ENCODE results near the gene KRT84.

Gene KRT84

DNA sequence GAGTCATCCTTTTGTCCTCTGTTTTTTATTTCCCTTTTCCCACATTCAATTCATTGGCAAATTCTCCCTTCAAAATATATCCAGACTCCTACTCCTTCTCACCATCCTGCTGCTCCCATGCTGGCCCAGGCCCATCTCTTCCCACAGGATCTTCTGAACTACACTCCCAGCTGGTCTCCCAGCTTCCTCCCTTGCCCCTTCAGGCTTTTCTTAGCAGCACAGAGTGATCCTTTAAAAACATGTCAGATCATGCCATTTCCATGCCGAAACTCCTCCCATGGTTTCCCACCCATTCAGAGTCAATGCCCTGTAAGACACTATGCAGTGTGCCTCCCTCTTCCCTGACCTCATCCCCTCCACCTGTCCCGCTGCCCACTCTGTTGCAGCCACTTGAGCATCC, 2.4 kb upstream of the KRT84 start:
- no peak for DNase-seq (ENCODE audit: low read depth in 2 of 2)

DNA sequence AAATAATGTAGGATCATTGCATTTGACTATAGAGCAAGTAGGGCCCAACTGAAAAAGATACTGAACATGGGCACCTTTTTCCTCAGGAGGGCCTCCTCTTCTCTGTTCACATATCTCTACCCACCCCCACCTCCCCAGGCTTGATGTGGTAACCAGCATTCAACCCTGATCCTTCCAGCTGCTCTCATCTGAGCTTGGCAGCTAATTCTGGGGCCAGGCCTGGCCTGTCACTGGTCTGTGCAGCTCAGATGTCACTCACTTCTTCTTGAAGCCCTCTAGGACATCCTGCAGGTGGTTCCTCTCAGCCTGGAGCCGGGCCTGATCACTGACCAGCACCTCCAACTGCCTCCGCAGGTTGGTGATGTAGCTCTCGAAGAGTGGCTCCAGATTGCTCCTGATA, 2.1 kb downstream of the KRT84 start:
- no peak for DNase-seq (ENCODE audit: low read depth in 2 of 2)

DNA sequence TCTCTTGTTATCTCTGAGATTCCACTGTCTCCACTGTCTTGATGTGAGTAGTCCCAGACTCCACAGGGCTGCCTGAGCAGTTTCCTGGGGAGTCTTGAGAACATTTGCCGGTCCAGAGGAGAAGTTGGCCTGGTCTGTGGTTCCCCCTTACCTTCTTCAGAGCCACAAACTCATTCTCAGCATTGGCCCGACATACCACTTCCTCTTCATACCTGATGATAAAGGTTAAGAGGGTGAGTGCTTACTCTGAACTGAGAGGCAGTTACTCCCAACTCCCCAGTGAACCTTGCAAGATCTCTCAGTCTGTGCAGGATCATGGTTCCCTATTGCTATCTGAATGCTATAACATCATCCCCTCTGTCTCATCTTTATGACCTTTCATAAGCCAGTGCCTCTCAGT, 2.6 kb downstream of the KRT84 start:
- DNase-seq (ENCODE audit: low read depth in 2 of 2) = no peak

DNA sequence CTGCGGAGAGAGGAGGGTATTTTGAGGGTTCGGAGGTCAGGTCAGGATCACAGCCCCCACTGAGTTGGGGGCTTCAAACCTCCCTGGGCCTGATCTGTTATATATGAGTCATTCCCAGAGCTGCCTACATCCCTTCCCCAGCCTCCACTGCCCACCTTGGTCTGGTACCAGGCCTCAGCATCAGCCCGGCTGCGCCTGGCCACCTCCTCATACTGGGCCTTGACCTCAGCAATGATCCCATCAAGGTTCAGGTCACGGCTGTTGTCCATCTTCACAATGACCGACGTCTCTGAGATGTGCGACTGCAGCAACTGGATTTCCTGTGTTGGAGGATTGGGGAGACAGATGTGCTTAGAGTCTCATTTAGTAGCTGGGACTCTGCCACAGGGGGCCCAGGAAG, 4.2 kb downstream of the KRT84 start:
- no peak for DNase-seq (ENCODE audit: low read depth in 2 of 2)

DNA sequence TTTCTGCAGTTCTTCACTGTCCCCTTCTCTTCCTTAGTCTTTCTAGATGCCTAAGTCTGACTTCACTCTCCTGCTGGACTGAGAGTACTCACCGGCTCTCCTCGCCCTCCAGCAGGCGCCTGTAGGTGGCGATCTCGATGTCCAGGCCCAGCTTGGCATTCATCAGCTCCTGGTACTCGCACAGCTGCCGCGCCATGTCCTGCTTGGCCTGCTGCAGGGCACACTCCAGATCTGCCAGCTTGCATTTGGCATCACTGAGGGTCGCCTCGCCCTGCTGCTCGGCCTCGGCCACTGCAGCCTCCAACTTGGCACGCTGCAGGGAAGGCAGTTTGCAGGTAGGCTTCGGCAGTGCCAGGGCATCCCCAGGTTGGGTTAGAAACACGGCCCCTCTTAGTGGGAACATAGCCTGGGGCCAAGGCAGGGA, 5.2 kb downstream of the KRT84 start:
- DNase-seq (ENCODE audit: low read depth in 2 of 2) = peak in 1 of 2 donors; percentile 17

DNA sequence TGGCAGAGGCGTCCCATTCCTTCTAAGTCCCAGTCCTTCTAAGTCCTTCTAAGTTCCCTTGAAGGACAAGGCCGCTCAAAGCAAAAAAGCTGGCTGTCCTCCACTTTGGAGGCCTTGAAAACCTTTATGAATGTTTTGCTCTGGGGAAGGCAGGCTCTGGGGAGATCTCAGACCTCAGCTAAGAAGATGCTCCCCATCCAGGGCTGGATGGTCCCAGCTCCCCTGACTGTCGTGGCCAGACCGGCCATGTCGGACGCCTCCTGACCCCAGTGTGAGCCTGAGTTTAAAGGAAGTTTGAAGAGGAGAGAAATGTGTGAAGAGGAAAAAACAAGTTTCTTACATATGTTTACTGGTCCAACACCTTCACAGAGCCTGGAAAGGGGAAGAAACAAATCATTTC, 5.9 kb downstream of the KRT84 start:
- DNase-seq (ENCODE audit: low read depth in 2 of 2) = no peak

DNA sequence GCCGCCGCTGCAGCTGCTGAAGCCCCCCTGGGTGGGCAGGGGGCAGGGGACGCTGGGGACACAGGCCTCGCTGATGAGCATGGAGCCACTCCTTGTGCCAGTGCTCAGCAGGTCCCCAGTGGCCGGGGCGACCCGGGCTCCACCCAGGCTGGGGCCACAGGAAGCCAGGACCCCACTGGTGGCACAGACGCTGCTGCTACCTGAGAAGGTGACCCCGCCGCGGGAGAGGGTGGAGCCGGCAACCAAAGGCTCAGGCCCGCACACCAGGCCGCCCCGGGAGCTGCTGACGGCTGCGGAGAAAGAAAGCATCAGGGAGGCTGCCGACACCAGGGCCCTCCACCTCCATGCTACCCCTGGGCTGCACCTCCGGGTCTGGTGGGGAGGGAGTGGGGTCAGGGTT, 7.4 kb downstream of the KRT84 start:
- no peak for DNase-seq (ENCODE audit: low read depth in 2 of 2)

DNA sequence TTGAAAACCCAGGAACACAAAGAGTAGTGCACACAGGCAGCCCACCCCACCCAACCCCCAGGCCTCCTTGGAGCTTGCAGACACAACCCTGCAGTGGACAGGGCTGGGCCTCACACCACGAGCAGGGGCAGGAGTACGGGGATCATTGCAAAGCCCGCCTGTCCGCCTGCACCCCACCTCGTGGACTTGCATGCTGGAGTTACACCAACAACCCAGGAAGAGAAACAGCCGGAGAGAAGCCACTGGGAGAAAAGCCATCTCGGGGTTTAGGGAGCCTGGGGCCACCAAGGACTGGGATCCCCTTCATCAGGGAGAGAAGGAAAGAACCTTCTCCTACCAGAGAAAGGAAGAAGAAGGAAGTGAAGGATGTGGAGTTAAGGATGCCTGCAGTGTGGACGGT, 8.2 kb downstream of the KRT84 start:
- DNase-seq (ENCODE audit: low read depth in 2 of 2) = no peak

DNA sequence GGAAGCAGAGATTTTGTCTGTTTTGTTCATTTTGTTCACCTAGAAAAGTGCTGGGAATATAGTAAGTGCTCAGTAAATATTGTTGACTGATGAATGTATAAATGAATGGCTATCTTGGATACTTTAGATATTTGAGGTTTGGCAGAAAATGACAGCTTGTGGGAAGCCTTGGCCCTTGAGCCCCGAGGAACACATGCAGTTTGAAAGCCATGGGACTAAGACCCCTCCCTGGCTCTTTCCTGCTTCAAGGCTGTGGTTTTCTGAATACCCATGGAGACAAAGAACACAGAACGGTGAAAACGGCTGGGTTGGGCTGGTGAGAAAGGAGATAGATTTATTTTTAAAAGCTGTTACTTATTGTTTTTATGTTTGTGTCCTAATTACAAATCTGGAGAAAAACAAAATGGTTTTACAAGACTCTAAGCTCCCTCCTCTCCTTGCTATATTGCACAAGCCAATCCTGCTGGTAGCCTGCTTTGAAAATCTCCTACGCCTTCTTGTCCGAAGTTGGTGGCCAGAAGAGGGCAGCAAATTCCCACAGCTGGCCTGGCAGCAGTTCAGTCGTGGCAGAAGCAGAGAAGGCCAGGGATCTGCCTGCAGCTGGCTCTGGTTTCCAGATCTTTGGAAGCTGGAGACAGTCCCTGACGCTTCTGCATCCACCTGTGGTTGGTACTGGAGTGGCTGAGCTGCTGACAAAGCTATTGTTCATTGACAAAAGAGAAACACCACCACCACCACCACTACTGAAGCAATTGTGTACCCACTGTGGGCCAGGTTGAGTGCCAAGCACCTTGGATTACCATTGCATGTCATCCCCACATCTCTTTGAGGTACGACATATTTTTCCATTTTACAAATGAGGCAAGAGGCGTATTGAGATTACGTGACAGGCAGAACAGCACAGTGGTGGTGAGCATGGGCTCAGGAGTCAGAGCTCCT, 13.0 kb downstream of the KRT84 start:
- DNase-seq (ENCODE audit: low read depth in 2 of 2) = peak; percentile 28 to 53

DNA sequence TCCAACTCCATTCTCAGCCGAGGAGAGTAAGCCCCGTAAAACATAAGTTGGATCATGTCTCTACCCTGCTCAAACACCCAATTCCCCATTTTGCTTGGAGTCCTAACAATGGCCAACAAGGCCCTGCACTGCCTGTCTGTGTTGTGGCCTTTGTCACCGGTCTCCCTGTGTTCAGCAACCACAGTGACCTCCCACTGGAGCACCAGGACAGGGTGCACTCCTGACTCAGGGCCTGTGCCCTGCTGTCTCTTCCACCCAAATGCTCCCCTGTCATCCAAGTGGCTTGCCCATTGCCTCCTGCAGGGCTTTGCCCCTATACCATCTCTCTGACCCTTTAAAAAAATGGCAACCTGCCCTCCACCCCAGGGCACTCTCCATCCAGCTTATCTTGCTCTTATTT, 13.7 kb downstream of the KRT84 start:
- DNase-seq (ENCODE audit: low read depth in 2 of 2) = no peak

DNA sequence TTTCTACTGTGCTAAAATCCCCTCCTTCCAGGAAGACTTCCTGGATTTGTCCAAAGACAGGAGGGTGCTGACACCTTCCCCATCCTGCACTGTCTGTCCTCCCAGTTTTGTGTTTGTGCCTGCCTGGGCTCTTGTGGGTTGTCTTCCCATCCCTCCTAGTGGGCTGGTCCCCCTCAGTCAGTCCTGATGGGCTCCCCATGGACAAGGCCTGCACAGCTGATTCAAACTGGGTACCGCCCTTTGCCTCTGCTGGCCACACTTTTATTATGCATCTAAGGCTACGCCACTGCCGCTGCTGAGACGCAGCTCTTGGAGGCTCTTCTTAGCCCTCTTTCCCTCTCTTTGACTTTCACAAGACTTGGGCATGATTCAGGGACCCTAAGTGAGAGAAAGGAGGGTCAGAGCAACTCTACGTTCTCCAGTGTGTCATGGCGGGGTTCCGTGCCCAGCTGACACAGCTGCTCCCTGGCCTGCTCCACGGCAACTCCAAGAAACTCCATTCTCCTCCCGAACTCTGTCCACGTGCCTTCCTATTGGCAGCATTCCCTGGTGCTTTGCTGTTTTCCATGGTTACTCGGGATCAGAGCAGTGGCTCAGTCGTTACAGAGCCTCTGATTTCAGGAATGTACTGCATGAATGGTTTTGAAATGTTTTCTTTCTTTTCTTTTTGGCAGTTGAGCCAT, 14.4 kb downstream of the KRT84 start:
- DNase-seq (ENCODE audit: low read depth in 2 of 2) = no peak

DNA sequence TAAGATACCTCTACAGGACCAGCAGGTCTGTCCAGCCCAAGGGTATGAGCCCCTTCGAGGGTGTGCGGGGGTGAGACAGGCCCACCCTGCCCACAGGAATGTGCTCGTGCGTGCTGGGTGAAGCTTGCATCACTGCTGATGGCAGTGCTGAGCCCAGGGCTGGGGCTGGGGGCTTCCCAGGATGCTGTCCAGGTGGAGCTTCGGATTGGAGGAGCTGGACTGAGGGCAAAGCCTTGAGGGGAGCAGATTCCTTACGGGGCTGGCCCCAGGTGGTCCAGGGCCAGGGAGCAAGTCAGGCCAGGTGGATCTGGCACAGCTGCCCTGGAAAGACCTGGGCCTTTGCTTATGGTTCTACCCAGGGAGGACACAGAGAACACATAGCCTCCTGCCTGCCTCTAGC, 15.6 kb downstream of the KRT84 start:
- no peak for DNase-seq (ENCODE audit: low read depth in 2 of 2)

DNA sequence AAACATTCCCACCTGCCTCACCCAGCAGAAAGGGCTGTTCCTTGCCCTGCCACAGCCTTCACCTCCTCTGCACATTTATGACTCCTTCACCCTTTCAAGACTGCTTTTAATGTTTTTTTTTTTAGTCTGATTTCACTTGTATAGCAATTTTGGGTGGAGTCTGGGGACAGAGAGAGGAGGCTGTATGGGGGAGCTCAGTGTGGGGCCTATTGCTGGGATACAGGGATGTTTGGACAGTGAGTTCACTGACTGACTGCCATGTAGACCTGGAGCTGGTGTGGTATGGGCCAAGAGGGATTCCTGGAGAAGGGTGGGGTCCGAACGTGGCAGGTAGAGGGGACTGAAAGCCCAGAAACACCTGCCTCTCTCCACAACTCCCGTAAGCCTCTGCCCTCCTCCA, 16.2 kb downstream of the KRT84 start:
- DNase-seq (ENCODE audit: low read depth in 2 of 2) = no peak

DNA sequence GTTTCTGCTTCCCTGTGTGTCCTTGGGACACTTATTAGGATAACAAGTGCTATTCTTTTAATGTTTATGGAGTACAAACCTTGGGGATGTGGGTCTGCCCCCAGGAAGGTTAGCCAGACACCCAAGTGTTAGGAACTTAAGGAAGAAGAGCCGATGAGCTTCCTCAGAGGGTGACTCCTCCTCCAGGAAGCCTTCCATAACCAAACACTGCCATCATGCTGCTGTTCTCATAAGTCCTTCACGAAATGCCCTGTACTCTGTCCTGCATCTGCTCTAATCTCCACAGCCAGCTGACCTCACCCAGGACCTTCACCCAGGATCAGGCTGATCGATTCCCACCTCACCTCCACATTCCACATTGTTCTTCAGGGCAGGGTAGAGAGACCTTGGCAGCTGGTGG, 16.9 kb downstream of the KRT84 start:
- no peak for DNase-seq (ENCODE audit: low read depth in 2 of 2)

DNA sequence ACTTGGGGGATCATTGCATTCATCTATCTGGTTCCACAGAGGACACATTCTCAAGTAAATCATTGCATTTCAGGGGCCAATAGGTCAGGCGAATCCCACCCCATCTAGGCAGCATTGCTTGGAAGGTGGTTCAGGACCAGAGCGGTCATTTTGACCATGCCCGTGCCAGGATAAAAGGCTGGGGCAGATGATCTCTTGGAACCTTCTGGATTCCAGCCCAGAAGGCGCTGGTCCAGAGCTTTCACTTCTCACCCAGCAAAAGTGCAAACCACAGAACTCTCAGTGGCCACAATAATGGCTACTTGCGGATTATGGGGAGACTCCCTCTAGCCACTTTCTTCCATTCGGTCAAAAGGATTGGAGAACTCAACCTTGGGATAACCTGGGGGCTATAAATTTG, 17.6 kb downstream of the KRT84 start:
- no peak for DNase-seq (ENCODE audit: low read depth in 2 of 2)

DNA sequence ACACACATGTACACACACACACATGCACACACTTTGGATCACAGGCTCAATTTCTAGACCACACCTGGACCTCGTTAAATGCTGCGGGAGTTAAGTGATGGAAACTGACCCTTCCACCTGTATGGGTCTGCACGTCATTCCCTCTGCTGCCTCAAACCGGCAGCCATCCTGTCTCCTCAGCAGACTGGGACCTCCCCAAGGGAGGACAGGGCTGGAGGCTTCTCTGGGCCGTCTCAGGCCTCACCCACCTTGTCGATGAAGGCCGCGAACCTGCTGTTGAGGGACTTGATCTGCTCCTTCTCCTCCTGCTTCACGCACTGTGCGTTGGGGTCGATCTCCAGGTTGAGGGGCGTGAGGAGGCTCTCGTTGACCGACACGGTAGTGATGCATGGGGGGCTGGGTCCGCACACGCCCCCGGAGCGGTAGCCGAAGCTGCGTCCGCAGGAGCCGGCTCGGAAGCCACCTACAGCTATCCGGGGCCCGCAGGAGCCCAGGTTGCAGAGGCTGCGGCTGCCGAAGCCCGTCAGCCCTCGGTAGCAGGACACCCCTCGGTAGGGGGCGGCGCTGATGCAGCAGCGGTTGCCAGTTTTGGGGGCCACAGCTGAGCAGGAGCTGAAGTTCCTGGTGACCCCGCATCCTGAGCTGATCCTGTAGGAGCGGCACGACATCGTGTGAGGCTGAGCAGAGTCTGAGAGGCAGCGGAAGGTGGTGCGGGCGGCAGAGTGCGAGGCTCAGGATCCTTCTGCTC, 18.5 kb downstream of the KRT84 start, which contains the start of gene KRT85:
KRT85 (minus strand) TSS at position 744 of the 748 bp plus-strand sequence; CDS start at position 668, 76 bp downstream.
- DNase-seq (ENCODE audit: low read depth in 2 of 2) = no peak

DNA sequence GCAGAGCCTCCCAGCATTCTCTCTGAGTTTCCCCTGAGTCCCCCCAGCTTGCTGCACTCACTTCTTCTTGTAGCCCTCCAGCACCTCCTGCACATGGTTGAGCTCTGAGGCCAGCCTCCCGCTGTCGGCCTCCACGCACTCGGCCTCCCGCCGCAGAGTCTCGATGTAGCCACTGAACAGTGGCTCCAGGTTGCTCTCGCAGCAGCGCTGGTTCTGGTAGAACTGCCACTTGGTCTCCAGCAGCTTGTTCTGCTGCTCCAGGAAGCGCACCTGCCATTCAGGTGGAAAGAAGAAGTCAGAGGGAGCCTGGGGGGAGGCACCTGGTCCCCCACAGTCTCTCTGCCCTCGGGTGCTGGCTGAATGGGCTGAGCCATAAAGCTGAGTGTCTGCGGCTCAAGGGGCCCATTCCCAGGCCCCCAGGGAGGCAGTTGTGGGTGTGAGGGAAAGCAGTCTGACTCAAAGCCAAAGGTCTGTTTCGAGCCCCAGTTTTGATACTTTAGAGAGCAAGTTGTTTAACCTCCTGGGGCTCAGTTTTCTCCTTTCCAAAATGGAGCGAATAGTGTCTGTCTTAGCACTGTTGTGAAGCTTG, 20.5 kb downstream of the KRT84 start:
- no peak for DNase-seq (ENCODE audit: low read depth in 2 of 2)

DNA sequence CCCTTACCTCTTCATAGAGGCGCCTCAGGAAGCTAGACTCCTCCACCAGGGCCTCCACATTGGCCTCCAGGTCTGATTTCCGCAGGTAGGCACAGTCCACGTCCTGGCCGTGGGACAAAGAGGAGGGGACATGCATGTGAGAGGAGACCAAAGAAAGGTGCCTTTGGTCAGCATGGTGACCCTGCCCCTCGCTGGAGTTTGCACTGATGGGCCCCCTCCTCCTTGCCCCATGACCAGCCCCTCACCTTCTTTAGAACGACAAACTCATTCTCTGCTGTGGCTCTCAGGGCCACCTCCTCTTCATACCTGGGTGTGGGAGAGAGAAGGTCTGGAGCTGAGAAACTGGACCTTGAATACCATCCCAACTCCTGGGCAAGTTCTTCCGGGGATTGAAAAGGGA, 21.4 kb downstream of the KRT84 start:
- no peak for DNase-seq (ENCODE audit: low read depth in 2 of 2)

DNA sequence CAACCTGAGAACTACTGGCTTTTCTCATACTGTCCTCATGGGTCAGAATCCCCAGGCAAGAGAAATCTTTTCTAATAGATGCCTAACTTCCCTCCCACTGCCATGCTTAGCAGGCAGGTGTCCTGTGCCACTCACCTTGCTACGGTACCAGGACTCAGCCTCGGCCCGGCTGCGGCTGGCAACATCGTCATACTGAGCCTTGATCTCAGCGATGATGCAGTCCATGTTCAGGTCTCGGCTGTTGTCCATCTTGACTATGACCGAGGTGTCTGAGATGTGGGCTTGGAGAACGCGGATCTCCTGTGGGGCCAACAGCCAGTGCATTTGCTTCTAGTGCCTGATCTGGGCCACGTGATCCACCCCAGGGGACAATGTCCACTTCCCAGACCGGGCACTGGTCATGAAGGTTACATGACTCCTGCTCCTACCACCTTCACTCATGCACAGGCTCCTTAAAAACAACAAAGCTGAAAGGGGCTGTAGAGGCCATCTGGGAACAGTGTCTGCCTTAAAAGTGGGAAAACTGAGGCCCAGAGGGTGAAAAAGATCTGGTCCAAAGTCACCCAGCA, 22.3 kb downstream of the KRT84 start:
- no peak for DNase-seq (ENCODE audit: low read depth in 2 of 2)

DNA sequence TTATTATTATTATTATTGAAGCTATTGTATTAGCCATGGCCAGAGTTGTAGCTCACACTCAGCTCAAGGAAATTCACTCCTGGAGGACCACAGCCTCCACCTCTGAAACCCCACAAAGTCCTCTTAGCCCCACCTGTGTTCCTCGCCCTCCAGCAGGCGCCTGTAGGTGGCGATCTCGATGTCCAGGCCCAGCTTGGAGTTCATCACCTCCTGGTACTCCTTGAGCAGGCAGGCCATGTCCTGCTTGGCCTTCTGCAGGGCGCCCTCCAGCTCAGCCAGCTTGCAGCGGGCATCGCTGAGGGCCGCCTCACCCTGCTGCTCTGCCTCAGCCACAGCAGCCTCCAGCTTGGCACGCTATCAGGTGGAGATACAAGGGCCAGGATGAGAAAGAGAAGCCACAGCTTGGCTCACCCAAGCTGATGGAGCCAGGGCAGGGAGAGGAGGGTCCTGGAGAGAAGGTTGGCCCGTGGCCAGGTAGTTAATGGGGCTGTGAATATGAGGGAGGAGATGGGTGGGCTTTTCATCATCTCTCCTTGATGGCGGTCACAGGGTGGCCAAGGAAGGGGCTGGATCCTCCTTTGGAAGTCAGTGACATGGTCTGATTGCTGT, 23.2 kb downstream of the KRT84 start:
- DNase-seq (ENCODE audit: low read depth in 2 of 2) = no peak

DNA sequence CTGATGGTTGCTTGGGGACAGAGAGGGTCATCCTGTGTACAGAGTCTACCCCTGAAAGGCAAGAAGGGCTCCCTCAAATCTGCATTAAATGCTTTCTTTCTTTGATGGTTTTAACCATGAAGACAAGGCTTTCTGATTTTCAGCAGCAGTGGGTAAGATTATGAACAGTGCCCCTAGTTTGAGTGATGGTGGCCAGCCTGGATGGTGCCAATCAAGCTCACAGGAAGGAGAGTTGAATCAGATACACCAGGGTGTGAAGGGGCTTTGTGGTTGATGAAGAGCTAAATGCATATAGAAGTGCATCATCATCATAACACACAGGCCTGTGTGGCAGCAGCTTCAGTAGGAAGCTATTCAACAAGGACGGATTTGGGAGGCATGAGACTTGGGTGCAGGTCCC, 23.9 kb downstream of the KRT84 start:
- no peak for DNase-seq (ENCODE audit: low read depth in 2 of 2)
